ENCODE results near the gene ZNF521. TPM values are rescaled to one million over a fixed set of nuclear protein-coding genes. Genes with fewer than 3 reads are reported as not detected.

The ZNF521 gene
- total and polyA plus RNA-seq, 10 of the 15 experiments (the other 5 are each of a cell fraction or from before 2014, with no cell fraction given): 0.02 to 0.05 (median 0.04) TPM; not detected in 6

DNA sequence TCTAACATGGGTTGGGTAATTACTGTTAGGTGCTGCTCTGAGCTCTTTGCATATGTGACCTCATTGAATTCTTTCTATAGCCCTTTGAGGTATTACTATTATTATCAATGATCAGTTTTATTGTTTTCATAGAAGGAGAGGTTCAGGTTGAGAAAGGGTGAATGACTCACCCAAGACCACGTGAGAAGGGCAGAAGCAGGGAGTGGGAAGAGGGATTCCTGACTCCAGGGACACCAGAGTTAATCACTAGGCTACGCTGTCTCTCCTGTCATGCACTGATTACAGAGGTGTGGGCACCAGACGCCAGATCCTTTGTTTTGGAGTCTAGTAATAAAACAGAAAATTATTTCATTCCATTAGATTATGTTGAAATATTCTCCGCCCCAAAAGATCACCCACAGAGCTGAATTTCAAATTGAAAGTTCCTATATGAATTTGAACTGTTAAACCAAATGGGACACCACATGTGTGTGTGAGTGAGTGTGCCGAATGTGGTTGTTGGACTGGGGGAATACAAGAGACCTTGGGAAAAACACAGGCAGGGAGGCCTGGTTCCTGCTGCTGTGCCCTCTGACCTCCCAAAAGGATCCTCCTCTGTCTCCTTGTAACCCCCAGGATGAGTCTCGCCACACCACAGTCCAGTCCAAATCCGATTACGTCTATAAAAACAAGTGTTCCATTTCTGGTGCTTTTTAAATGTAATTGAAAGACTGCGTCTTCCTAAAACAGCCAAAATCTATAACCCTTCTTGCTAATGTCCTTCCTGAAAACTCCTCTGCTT is 215.4 kb downstream of the ZNF521 start:
- no peak for FAIRE-seq
- no peak for DNase-seq (ENCODE audit: low read depth, low spot score)
- Histone ChIP-seq H3K4me2 (ENCODE audit: control insufficient read depth, insufficient read depth) (no peak overlapping the region), H3K4me1 (ENCODE audit: control insufficient read depth, insufficient read depth, low read length) (no peaks in the 10 kb centered on the region), H3K27ac (ENCODE audit: control insufficient read depth, insufficient read depth) (no peak overlapping the region), H3K79me2 (ENCODE audit: control insufficient read depth, insufficient read depth, low read length) (no peaks in the 10 kb centered on the region), H3K4me3 (no peak overlapping the region), H4K20me1 (ENCODE audit: control insufficient read depth, insufficient read depth) (no peaks in the 10 kb centered on the region), H3K9me3 (replicated peaks; ENCODE audit: control insufficient read depth, insufficient read depth, low read length) (no peaks in the 10 kb centered on the region), H3K27me3 (replicated peaks in 1 of 2; ENCODE audit: control insufficient read depth in 2 of 2, insufficient read depth in 2 of 2, low read length in 1 of 2) (no peaks in the 10 kb centered on the region), H2AFZ (ENCODE audit: control insufficient read depth, low read depth, low read length) (no peak overlapping the region), H3K36me3 (ENCODE audit: control insufficient read depth in 2 of 2, insufficient read depth in 2 of 2, low read length in 1 of 2) (no peaks in the 10 kb centered on the region), H3K9ac (ENCODE audit: control insufficient read depth, insufficient read depth, low read length) (no peak overlapping the region)
- BruUV-seq (replicated peaks): no TSS peak
- ATAC-seq: no peak
- RAD21 ChIA-PET (ENCODE audit: unreplicated experiment): no interaction called here
- in situ Hi-C loops (cut with MboI): no loop called here
- POLR2A ChIA-PET: no interaction called here
- TF ChIP-seq, protein P1, sequence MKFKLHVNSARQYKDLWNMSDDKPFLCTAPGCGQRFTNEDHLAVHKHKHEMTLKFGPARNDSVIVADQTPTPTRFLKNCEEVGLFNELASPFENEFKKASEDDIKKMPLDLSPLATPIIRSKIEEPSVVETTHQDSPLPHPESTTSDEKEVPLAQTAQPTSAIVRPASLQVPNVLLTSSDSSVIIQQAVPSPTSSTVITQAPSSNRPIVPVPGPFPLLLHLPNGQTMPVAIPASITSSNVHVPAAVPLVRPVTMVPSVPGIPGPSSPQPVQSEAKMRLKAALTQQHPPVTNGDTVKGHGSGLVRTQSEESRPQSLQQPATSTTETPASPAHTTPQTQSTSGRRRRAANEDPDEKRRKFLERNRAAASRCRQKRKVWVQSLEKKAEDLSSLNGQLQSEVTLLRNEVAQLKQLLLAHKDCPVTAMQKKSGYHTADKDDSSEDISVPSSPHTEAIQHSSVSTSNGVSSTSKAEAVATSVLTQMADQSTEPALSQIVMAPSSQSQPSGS (IDR thresholded peaks at IDR 0.05; ENCODE audit: low read length): no peak
- TF ChIP-seq ATF7 (IDR thresholded peaks at IDR 0.05; ENCODE audit: low read depth) (no peak), ZNF384 (IDR thresholded peaks at IDR 0.05; ENCODE audit: borderline replicate concordance, low read depth, low read length) (no peak), DPF2 (IDR thresholded peaks at IDR 0.05) (no peak), SMAD1 (IDR thresholded peaks at IDR 0.05; ENCODE audit: low read depth, partially characterized antibody) (no peak), ZNF24 (IDR thresholded peaks at IDR 0.05) (no peak), EED (IDR thresholded peaks at IDR 0.05; ENCODE audit: low read depth) (no peak), SRF (IDR thresholded peaks at IDR 0.05; ENCODE audit: low read depth in 2 of 2, low read length in 2 of 2) (no peak)
- TF ChIP-seq, protein P2, sequence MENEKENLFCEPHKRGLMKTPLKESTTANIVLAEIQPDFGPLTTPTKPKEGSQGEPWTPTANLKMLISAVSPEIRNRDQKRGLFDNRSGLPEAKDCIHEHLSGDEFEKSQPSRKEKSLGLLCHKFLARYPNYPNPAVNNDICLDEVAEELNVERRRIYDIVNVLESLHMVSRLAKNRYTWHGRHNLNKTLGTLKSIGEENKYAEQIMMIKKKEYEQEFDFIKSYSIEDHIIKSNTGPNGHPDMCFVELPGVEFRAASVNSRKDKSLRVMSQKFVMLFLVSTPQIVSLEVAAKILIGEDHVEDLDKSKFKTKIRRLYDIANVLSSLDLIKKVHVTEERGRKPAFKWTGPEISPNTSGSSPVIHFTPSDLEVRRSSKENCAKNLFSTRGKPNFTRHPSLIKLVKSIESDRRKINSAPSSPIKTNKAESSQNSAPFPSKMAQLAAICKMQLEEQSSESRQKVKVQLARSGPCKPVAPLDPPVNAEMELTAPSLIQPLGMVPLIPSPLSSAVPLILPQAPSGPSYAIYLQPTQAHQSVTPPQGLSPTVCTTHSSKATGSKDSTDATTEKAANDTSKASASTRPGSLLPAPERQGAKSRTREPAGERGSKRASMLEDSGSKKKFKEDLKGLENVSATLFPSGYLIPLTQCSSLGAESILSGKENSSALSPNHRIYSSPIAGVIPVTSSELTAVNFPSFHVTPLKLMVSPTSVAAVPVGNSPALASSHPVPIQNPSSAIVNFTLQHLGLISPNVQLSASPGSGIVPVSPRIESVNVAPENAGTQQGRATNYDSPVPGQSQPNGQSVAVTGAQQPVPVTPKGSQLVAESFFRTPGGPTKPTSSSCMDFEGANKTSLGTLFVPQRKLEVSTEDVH (IDR thresholded peaks at IDR 0.05; ENCODE audit: low read depth, partially characterized antibody): no peak
- SMC1A ChIA-PET (ENCODE audit: uncharacterized antibody, unreplicated experiment): no interaction called here
- CTCF ChIA-PET: no interaction called here
- 30% methylated on average over 9 of the region's 9 CpGs for WGBS (ENCODE audit: insufficient coverage, insufficient replicate concordance, low lambda C conversion rate, missing lambda C conversion rate)
- intact Hi-C loops (cut with micrococcal nuclease; ENCODE audit: unreplicated experiment): no loop called here
